Cardiac muscle cell (in vitro differentiated cells and primary cell): Measurements from ENCODE around the gene CHCHD6. TPM values are rescaled to one million over a fixed set of nuclear protein-coding genes. Genes with fewer than 3 reads are reported as not detected.

Source experiments
- DNase-seq, 2 donors: peaks; one replicate each; pipeline versions ENCODE4 v3.0.0 to v3.0.0-alpha.2; 2010 to 2017; ENCODE audit warnings: low read depth in 1 of 2, low spot score in 1 of 2
- H3K27ac ChIP-seq: fragments of 200-600 bp; sonication (generic); 2 replicates; pipeline ENCODE4 v1.5.1; 2016
- H3K27me3 ChIP-seq: fragments of 200-600 bp; sonication (generic); 2 replicates; pipeline ENCODE4 v1.6.0; 2016; ENCODE audit warnings: control low read depth
- H3K36me3 ChIP-seq: fragments of 200-600 bp; sonication (generic); 2 replicates; pipeline ENCODE4 v1.5.1; 2016; ENCODE audit warnings: control low read depth
- H3K4me1 ChIP-seq: fragments of 200-600 bp; sonication (generic); 2 replicates; pipeline ENCODE4 v1.8.1; 2017; ENCODE audit warnings: low read depth, mild to moderate bottlenecking, mixed run types
- H3K4me3 ChIP-seq: fragments of 200-600 bp; sonication (generic); 2 replicates; pipeline ENCODE4 v1.5.1; 2016; ENCODE audit warnings: mild to moderate bottlenecking
- H3K9me3 ChIP-seq: fragments of 200-600 bp; sonication (generic); 2 replicates; pipeline ENCODE4 v1.5.1; 2017; ENCODE audit warnings: low read depth, mild to moderate bottlenecking, control low read depth
- polyA plus RNA-seq: library from polyadenylated mRNA; unstranded; fragments of >200 nt; fragmentation: Nextera tagmentation; extraction: Ambion mirVana; gene quantifications from 2 replicates; pipeline ENCODE4 v1.2.1, GENCODE V29; 2016
- total RNA-seq: library from RNA; depleted of rRNA; stranded (reverse); fragments of >200 nt; gene quantifications from 2 replicates; pipeline ENCODE4 v1.2.3, GENCODE V29; 2016
- TF ChIP-seq, protein P1 (sequence below): IDR thresholded peaks from 2 replicates; pipeline ENCODE4 v1.5.1; 2012; ENCODE audit warnings: low read depth, mild to moderate bottlenecking, low read length

The CHCHD6 gene
- total and polyA plus RNA-seq, 2 experiments from 2014 or later, result 76.0 to 102 TPM

DNA sequence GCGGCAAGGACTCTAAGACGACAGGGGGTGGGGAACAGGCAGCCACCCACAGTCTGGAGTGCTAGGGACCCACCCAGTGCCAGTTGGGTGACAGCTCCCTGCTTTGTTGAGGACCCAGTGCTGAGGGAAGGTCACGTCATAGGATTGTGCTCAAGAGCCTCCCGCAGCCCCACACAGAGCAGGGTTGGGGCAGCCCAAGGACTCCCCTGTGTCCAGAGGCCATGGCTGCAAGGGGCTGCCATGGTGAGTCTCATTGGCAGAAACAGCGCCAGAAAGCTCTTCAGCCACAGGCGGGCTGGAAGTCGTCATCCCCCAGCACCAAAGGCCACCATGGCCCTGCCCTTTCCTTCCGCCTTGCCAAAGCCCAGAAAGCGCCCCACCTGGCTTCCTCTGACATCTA is 241.9 kb downstream of the CHCHD6 start:
- Histone ChIP-seq H3K9me3 (no peaks in the 10 kb centered on the region), H3K27ac (no peak overlapping the region), H3K4me1 (peaks cover 4% of the 10 kb centered on the region), H3K27me3 (no peaks in the 10 kb centered on the region), H3K4me3 (no peak overlapping the region), H3K36me3 (no peaks in the 10 kb centered on the region)
- DNase-seq, result no peak
- TF ChIP-seq, protein P1, sequence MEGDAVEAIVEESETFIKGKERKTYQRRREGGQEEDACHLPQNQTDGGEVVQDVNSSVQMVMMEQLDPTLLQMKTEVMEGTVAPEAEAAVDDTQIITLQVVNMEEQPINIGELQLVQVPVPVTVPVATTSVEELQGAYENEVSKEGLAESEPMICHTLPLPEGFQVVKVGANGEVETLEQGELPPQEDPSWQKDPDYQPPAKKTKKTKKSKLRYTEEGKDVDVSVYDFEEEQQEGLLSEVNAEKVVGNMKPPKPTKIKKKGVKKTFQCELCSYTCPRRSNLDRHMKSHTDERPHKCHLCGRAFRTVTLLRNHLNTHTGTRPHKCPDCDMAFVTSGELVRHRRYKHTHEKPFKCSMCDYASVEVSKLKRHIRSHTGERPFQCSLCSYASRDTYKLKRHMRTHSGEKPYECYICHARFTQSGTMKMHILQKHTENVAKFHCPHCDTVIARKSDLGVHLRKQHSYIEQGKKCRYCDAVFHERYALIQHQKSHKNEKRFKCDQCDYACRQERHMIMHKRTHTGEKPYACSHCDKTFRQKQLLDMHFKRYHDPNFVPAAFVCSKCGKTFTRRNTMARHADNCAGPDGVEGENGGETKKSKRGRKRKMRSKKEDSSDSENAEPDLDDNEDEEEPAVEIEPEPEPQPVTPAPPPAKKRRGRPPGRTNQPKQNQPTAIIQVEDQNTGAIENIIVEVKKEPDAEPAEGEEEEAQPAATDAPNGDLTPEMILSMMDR, result no peak

DNA sequence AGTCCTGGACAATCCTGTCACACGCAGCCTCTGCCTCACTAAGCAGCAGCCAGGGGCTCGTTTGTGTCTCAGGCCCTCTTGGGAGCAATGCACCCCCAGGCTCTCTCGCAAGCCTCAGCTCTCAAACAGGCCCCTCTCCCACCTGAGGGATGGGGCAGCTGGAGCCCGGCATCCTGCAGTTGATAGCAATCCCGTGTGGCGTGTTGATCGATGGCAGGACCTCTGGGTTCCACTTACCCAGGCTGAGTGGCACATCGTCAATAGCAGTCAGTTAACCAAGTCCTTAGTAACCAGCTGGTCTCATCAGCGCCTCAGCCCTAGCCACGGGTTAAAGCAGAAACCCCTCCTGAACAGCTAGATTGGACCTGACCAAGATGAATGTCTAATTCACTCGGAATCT is 242.4 kb downstream of the CHCHD6 start:
- Histone ChIP-seq H3K9me3 (no peaks in the 10 kb centered on the region), H3K36me3 (no peaks in the 10 kb centered on the region), H3K27ac (no peak overlapping the region), H3K4me3 (no peak overlapping the region), H3K4me1 (peaks cover 4% of the 10 kb centered on the region), H3K27me3 (no peaks in the 10 kb centered on the region)
- TF ChIP-seq, protein P1, result no peak
- no peak for DNase-seq

DNA sequence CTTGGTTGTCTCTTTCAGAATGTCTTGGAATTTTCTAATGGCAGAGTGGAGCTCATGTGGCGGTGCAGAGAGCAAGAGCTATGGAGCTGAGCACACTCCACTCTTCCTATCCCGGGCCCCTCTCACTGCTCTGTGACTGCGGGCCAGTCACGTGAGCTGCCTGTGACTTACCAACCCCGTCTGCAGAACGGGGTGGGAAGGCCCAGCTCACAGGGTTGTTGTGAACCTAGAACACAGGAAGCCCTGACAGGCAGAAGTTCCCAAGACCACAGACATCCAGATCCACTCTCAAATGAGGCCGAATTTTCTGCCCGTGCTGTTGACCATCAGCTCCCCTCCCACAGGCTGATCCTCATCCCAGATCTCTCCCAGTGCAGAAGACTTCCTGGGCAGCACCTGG is 243.4 kb downstream of the CHCHD6 start:
- H3K4me1 ChIP-seq, result peaks cover 4% of the 10 kb centered on the region
- DNase-seq, result no peak
- no peaks in the 10 kb centered on the region for H3K9me3 ChIP-seq
- no peaks in the 10 kb centered on the region for H3K27me3 ChIP-seq
- H3K36me3 ChIP-seq, result no peaks in the 10 kb centered on the region
- H3K27ac ChIP-seq, result no peak overlapping the region
- no peak overlapping the region for H3K4me3 ChIP-seq
- TF ChIP-seq, protein P1, result no peak

DNA sequence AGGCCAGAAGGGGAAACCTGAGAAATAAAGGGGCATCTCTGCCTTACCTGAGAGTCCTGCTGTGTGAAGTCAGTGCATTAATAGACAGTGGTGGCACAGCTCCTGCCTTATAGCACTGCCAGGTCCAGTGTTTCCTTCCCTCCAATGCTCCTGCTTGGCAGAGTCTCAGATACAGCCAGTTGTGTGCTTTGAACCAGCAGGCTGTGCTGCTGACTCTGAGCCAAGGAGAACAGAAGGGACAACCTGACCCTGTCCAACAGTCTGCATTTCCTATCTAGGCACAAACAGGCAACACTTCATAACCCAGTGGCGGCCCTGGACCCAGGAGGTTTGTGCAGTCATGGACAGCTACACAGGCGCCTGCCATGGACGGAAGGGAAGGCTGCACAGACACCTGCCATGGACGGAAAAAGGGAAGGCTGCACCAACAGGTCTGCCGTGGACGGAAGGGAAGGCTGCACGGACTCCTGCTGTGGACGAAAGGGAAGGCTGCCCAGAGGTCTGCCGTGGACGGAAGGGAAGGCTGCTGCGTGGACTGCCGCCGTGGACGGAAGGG is 245.0 kb downstream of the CHCHD6 start:
- DNase-seq, result no peak
- H3K4me3 ChIP-seq, result no peak overlapping the region
- H3K27me3 ChIP-seq, result no peaks in the 10 kb centered on the region
- peaks cover 4% of the 10 kb centered on the region for H3K4me1 ChIP-seq
- no peak overlapping the region for H3K27ac ChIP-seq
- no peaks in the 10 kb centered on the region for H3K9me3 ChIP-seq
- TF ChIP-seq, protein P1, result no peak
- H3K36me3 ChIP-seq, result no peaks in the 10 kb centered on the region

DNA sequence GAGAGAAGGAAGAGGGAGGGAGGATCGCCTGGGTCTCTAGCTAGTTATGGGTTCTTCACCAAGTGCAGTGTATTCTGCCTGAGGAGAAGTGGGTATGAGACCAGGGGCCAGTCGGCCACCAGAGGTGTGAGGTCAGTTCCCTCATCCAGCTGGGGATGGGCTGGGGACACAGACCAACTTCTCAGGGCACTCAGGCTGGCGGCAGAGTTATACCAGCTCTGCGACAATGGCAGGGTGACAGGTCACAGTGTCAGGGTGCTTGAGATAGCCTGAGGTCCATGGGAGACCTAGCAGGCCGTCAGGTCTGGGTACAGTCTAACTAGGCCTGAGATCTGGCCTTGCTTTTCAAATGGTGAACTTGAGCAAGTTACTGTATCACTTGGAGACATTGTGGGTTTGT is 247.5 kb downstream of the CHCHD6 start:
- TF ChIP-seq, protein P1, result no peak
- Histone ChIP-seq H3K4me1 (peaks cover 4% of the 10 kb centered on the region), H3K36me3 (no peaks in the 10 kb centered on the region), H3K9me3 (no peaks in the 10 kb centered on the region), H3K27ac (no peak overlapping the region), H3K4me3 (no peak overlapping the region), H3K27me3 (no peaks in the 10 kb centered on the region)
- DNase-seq, result no peak
